PC-3 (cell line): ENCODE results near the gene YTHDC2.

Experiments
- CTCF ChIP-seq: fragments of 300-600 bp; sonication (generic); conservative IDR thresholded peaks from 2 replicates; pipeline ENCODE4 v1.5.1; 2017; ENCODE audit warnings: antibody characterized with exemption, low read depth, mild to moderate bottlenecking, low read length
- EZH2 ChIP-seq: fragments of 300-600 bp; sonication (generic); IDR thresholded peaks from one replicate; pipeline ENCODE4 v1.6.1; 2017; ENCODE audit warnings: antibody characterized with exemption, mild to moderate bottlenecking, low read length; ENCODE audit not compliant: unreplicated experiment
- EZH2phosphoT487 ChIP-seq: fragments of 300-600 bp; sonication (generic); IDR thresholded peaks from 2 replicates; pipeline ENCODE4 v1.6.1; 2018; ENCODE audit warnings: mild to moderate bottlenecking, antibody characterized with exemption, low read length, borderline replicate concordance

GRCh38 chr5:113519412-113519811, 5.9 kb downstream of the YTHDC2 start:
- no peak for TF ChIP-seq CTCF
- TF ChIP-seq EZH2: no peak
- no peak for TF ChIP-seq EZH2phosphoT487
